Measurements from ENCODE around the gene PABPC1L.

Gene PABPC1L

GRCh38 chr20:44966030-44966961, 56.4 kb downstream of the PABPC1L start, which contains the start of gene STK4:
Gene STK4 (plus strand): TSS chr20:44966512. CDS start chr20:44966569, 57 bp downstream.
- peak; percentile 94 for DNase-seq (ENCODE audit: low read depth)

GRCh38 chr20:44967207-44967807, 57.4 kb downstream of the PABPC1L start:
- DNase-seq (ENCODE audit: low read depth): peak; percentile 19

- DNase-seq (ENCODE audit: low read depth): no peak
These were observed 59.5 kb downstream of the PABPC1L start for GRCh38 chr20:44969300-44969894.

GRCh38 chr20:44970243-44970757, 60.4 kb downstream of the PABPC1L start:
- DNase-seq (ENCODE audit: low read depth): no peak

GRCh38 chr20:44973053-44973452, 63.2 kb downstream of the PABPC1L start:
- no peak for DNase-seq (ENCODE audit: low read depth)

- DNase-seq (ENCODE audit: low read depth): no peak
These were observed 66.8 kb downstream of the PABPC1L start for GRCh38 chr20:44976698-44977097.

- DNase-seq (ENCODE audit: low read depth): peak; percentile 42
These were observed 69.3 kb downstream of the PABPC1L start for GRCh38 chr20:44979090-44979621.

GRCh38 chr20:44981736-44982406, 72.0 kb downstream of the PABPC1L start:
- DNase-seq (ENCODE audit: low read depth): no peak

- DNase-seq (ENCODE audit: low read depth): no peak
These were observed 73.3 kb downstream of the PABPC1L start for GRCh38 chr20:44983093-44983674.

- no peak for DNase-seq (ENCODE audit: low read depth)
These were observed 78.8 kb downstream of the PABPC1L start for GRCh38 chr20:44988631-44989171.

Data from activated T-helper 9 cell treated with anti-CD3 and anti-CD28 coated beads, Interleukin-2, amount 50 U/mL, for 16 hours (primary cell).